Measurements from ENCODE around the gene MYOF.

MYOF gene

DNA sequence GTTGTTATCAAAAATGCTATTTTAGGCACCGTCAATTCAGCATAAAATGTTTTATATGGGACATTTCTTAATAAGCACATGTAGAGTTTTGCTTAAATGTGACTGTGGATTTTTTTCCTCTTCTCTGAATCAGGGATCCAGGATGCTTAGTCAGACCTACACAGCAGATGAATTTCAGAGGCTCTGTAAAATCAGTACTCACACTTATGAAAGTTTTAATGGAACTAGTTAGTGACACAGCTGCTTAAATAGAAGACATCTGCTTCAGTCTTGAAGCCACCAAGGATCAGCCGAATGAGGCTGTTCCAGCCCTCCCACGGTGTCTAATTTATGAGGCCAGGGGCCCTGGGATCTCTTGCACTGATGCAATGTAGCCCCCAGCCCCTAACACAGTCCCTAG lies 136.0 kb downstream of the MYOF start:
- H3K36me3 ChIP-seq (ENCODE audit: control insufficient read depth in 1 of 2, insufficient read depth in 2 of 2, low read length in 2 of 2): peaks cover 31 to 54% of the 10 kb centered on the region in 2 experiments
- no peak overlapping the region for H3K9ac ChIP-seq (ENCODE audit: low read length)
- no peak overlapping the region for H3K23ac ChIP-seq (ENCODE audit: low read length)
- H3K4me3 ChIP-seq (ENCODE audit: low read depth, low read length): no peak overlapping the region
- no CpG with 5 or more reads among the region's 3 CpGs for WGBS (ENCODE audit: extremely low coverage, insufficient coverage, insufficient read length)
- no peaks in the 10 kb centered on the region for H3K79me1 ChIP-seq (ENCODE audit: low read length)
- no peak overlapping the region for H4K91ac ChIP-seq (ENCODE audit: low read depth, low read length)
- no peak overlapping the region for H2AK5ac ChIP-seq (ENCODE audit: low read length)
- no peak overlapping the region for H2AFZ ChIP-seq (ENCODE audit: insufficient read depth, low read length, poor library complexity)
- no peak overlapping the region for H2BK120ac ChIP-seq (ENCODE audit: insufficient read depth, low read length, poor library complexity)
- H3K14ac ChIP-seq (ENCODE audit: low read length): no peak overlapping the region
- no peaks in the 10 kb centered on the region for H3K4me1 ChIP-seq (ENCODE audit: control insufficient read depth in 1 of 2, insufficient read depth in 2 of 2, low read length in 2 of 2)
- no peak overlapping the region for H2BK12ac ChIP-seq (ENCODE audit: low read length)
- no peak overlapping the region for H4K8ac ChIP-seq (ENCODE audit: low read depth, low read length)
- H3K4ac ChIP-seq (ENCODE audit: low read depth, low read length): no peak overlapping the region
- H4K12ac ChIP-seq (ENCODE audit: low read depth, low read length): no peak overlapping the region
- no peak overlapping the region for H3K27ac ChIP-seq (ENCODE audit: low read depth, low read length)
- no peaks in the 10 kb centered on the region for H3K27me3 ChIP-seq (ENCODE audit: insufficient read depth, low read length)
- H3K79me2 ChIP-seq (ENCODE audit: control insufficient read depth, insufficient read depth, low read length, poor library complexity): no peaks in the 10 kb centered on the region
- H2BK5ac ChIP-seq (ENCODE audit: low read depth, low read length, poor library complexity): no peak overlapping the region
- H3K4me2 ChIP-seq (ENCODE audit: low read length): no peak overlapping the region
- no peak overlapping the region for H3K18ac ChIP-seq (ENCODE audit: low read length)
- no peak for DNase-seq
- no peaks in the 10 kb centered on the region for H3K9me3 ChIP-seq (ENCODE audit: insufficient read depth, low read depth, low read length)

DNA sequence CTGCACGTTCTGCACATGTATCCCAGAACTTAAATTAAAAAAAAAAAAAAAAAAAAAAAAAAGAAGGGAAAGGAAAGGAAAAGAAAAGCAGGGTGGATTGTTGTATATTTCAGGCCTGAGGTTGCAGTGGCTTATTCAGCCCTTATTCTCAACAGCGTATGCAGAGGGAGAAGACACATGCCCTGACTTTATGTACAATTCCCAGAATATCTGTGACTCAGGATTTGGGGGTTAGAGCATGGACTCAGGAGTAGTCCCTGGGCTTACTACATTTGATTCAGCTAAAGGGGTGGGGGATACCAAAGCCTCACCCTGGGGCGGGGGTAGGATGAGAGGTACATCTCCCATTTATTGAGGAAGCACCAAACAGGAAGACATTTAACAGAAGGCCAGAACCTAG lies 137.4 kb downstream of the MYOF start:
- DNase-seq: no peak
- Histone ChIP-seq H3K4me1 (ENCODE audit: control insufficient read depth in 1 of 2, insufficient read depth in 2 of 2, low read length in 2 of 2) (no peaks in the 10 kb centered on the region), H3K18ac (ENCODE audit: low read length) (no peak overlapping the region), H2AFZ (ENCODE audit: insufficient read depth, low read length, poor library complexity) (no peak overlapping the region), H2BK5ac (ENCODE audit: low read depth, low read length, poor library complexity) (no peak overlapping the region), H3K79me2 (ENCODE audit: control insufficient read depth, insufficient read depth, low read length, poor library complexity) (no peaks in the 10 kb centered on the region), H3K9ac (ENCODE audit: low read length) (no peak overlapping the region), H3K27me3 (ENCODE audit: insufficient read depth, low read length) (no peaks in the 10 kb centered on the region), H4K12ac (ENCODE audit: low read depth, low read length) (no peak overlapping the region), H3K4ac (ENCODE audit: low read depth, low read length) (no peak overlapping the region), H2AK5ac (ENCODE audit: low read length) (no peak overlapping the region), H3K4me2 (ENCODE audit: low read length) (no peak overlapping the region), H3K4me3 (ENCODE audit: low read depth, low read length) (no peak overlapping the region), H3K27ac (ENCODE audit: low read depth, low read length) (no peak overlapping the region), H4K91ac (ENCODE audit: low read depth, low read length) (no peak overlapping the region), H3K79me1 (ENCODE audit: low read length) (no peaks in the 10 kb centered on the region), H2BK12ac (ENCODE audit: low read length) (no peak overlapping the region), H3K14ac (ENCODE audit: low read length) (no peak overlapping the region), H2BK120ac (ENCODE audit: insufficient read depth, low read length, poor library complexity) (no peak overlapping the region), H3K9me3 (ENCODE audit: insufficient read depth, low read depth, low read length) (no peaks in the 10 kb centered on the region), H3K36me3 (ENCODE audit: control insufficient read depth in 1 of 2, insufficient read depth in 2 of 2, low read length in 2 of 2) (peaks cover 22 to 47% of the 10 kb centered on the region in 2 experiments), H3K23ac (ENCODE audit: low read length) (no peak overlapping the region), H4K8ac (ENCODE audit: low read depth, low read length) (no peak overlapping the region)
- WGBS (ENCODE audit: extremely low coverage, insufficient coverage, insufficient read length): no CpG with 5 or more reads among the region's 3 CpGs

DNA sequence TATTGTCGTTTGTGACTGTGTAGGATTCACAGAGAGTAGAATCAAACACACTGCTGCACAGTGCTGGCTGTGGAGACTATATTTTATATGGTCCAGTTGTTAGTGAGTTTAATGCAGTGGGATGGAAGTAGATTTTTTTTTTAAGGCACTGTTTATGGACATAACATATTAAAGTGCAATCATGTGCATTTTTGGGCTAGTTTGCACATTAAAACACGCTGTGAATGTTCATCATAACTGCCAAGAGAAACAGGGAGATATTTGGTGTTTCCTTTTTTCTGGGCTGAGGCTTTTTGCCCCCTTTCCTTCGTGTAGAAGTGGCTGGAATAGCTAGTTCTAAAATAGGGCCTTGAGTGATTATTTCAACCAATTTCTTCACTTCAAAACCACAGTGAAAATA lies 139.2 kb downstream of the MYOF start:
- H3K9me3 ChIP-seq (ENCODE audit: insufficient read depth, low read depth, low read length): no peaks in the 10 kb centered on the region
- no peak overlapping the region for H3K4me3 ChIP-seq (ENCODE audit: low read depth, low read length)
- no peak overlapping the region for H3K14ac ChIP-seq (ENCODE audit: low read length)
- no peaks in the 10 kb centered on the region for H3K79me2 ChIP-seq (ENCODE audit: control insufficient read depth, insufficient read depth, low read length, poor library complexity)
- H2BK5ac ChIP-seq (ENCODE audit: low read depth, low read length, poor library complexity): no peak overlapping the region
- H3K36me3 ChIP-seq (ENCODE audit: control insufficient read depth in 1 of 2, insufficient read depth in 2 of 2, low read length in 2 of 2): peaks cover 18 to 38% of the 10 kb centered on the region in 2 experiments
- H3K27me3 ChIP-seq (ENCODE audit: insufficient read depth, low read length): no peaks in the 10 kb centered on the region
- no peak overlapping the region for H3K23ac ChIP-seq (ENCODE audit: low read length)
- no peaks in the 10 kb centered on the region for H3K4me1 ChIP-seq (ENCODE audit: control insufficient read depth in 1 of 2, insufficient read depth in 2 of 2, low read length in 2 of 2)
- no peak overlapping the region for H3K18ac ChIP-seq (ENCODE audit: low read length)
- H2BK12ac ChIP-seq (ENCODE audit: low read length): no peak overlapping the region
- H4K8ac ChIP-seq (ENCODE audit: low read depth, low read length): no peak overlapping the region
- no peak overlapping the region for H3K27ac ChIP-seq (ENCODE audit: low read depth, low read length)
- H2BK120ac ChIP-seq (ENCODE audit: insufficient read depth, low read length, poor library complexity): no peak overlapping the region
- H3K4ac ChIP-seq (ENCODE audit: low read depth, low read length): no peak overlapping the region
- no peak overlapping the region for H3K9ac ChIP-seq (ENCODE audit: low read length)
- H3K4me2 ChIP-seq (ENCODE audit: low read length): no peak overlapping the region
- no peak overlapping the region for H4K91ac ChIP-seq (ENCODE audit: low read depth, low read length)
- DNase-seq: no peak
- H3K79me1 ChIP-seq (ENCODE audit: low read length): no peaks in the 10 kb centered on the region
- no peak overlapping the region for H2AFZ ChIP-seq (ENCODE audit: insufficient read depth, low read length, poor library complexity)
- H4K12ac ChIP-seq (ENCODE audit: low read depth, low read length): no peak overlapping the region
- H2AK5ac ChIP-seq (ENCODE audit: low read length): no peak overlapping the region
- WGBS (ENCODE audit: extremely low coverage, insufficient coverage, insufficient read length): no CpG with 5 or more reads among the region's 3 CpGs

DNA sequence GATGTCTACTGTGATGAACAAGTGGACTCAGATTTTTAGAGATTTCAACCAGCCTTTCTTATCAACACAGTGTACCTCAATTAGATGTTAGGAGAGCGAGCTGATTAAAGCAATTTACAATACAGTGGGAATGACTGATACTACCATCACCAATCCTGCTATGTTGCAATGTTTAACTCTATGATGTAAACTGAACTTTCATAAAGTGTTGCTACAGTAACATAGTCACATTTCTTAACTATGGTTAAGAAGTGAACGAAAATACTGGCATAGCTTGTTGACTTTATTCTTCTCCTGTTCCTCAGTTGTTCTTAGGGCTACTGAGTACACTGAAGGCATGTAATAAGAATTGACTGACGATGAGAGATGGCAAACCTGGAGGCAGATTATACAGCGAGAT lies 139.8 kb downstream of the MYOF start:
- no peak for DNase-seq
- no peaks in the 10 kb centered on the region for H3K79me1 ChIP-seq (ENCODE audit: low read length)
- no peak overlapping the region for H3K27ac ChIP-seq (ENCODE audit: low read depth, low read length)
- no peak overlapping the region for H3K18ac ChIP-seq (ENCODE audit: low read length)
- H3K4me3 ChIP-seq (ENCODE audit: low read depth, low read length): no peak overlapping the region
- no peak overlapping the region for H2BK120ac ChIP-seq (ENCODE audit: insufficient read depth, low read length, poor library complexity)
- H3K9me3 ChIP-seq (ENCODE audit: insufficient read depth, low read depth, low read length): no peaks in the 10 kb centered on the region
- H3K79me2 ChIP-seq (ENCODE audit: control insufficient read depth, insufficient read depth, low read length, poor library complexity): no peaks in the 10 kb centered on the region
- no peak overlapping the region for H2AK5ac ChIP-seq (ENCODE audit: low read length)
- H3K4me1 ChIP-seq (ENCODE audit: control insufficient read depth in 1 of 2, insufficient read depth in 2 of 2, low read length in 2 of 2): no peaks in the 10 kb centered on the region
- no peak overlapping the region for H3K4me2 ChIP-seq (ENCODE audit: low read length)
- H4K12ac ChIP-seq (ENCODE audit: low read depth, low read length): no peak overlapping the region
- no CpG with 5 or more reads among the region's 4 CpGs for WGBS (ENCODE audit: extremely low coverage, insufficient coverage, insufficient read length)
- no peak overlapping the region for H2BK5ac ChIP-seq (ENCODE audit: low read depth, low read length, poor library complexity)
- no peak overlapping the region for H4K91ac ChIP-seq (ENCODE audit: low read depth, low read length)
- H2BK12ac ChIP-seq (ENCODE audit: low read length): no peak overlapping the region
- H3K14ac ChIP-seq (ENCODE audit: low read length): no peak overlapping the region
- H3K27me3 ChIP-seq (ENCODE audit: insufficient read depth, low read length): no peaks in the 10 kb centered on the region
- no peak overlapping the region for H2AFZ ChIP-seq (ENCODE audit: insufficient read depth, low read length, poor library complexity)
- no peak overlapping the region for H3K23ac ChIP-seq (ENCODE audit: low read length)
- H4K8ac ChIP-seq (ENCODE audit: low read depth, low read length): no peak overlapping the region
- peaks cover 15 to 36% of the 10 kb centered on the region in 2 experiments for H3K36me3 ChIP-seq (ENCODE audit: control insufficient read depth in 1 of 2, insufficient read depth in 2 of 2, low read length in 2 of 2)
- H3K4ac ChIP-seq (ENCODE audit: low read depth, low read length): no peak overlapping the region
- no peak overlapping the region for H3K9ac ChIP-seq (ENCODE audit: low read length)

Data from trophoblast cell (in vitro differentiated cells and primary cell).